ENCODE data around the gene ITPKC.

ITPKC gene

GRCh38 chr19:40695881-40696280 lies 21.0 kb upstream of the ITPKC start:
- H2AFZ ChIP-seq (ENCODE audit: low read depth, low read length) = no peak overlapping the region
- no peaks in the 10 kb centered on the region for H4K20me1 ChIP-seq (ENCODE audit: insufficient read depth, low read length)
- no peak for TF ChIP-seq CTCF (IDR thresholded peaks at IDR 0.05; ENCODE audit: borderline replicate concordance, extremely low read depth, low read length, poor library complexity, severe bottlenecking)
- H3K4me1 ChIP-seq (ENCODE audit: insufficient read depth, low read length) = peaks cover 6% of the 10 kb centered on the region
- no peaks in the 10 kb centered on the region for H3K79me2 ChIP-seq (ENCODE audit: insufficient read depth, low read length)
- no peak overlapping the region for H3K4me2 ChIP-seq (ENCODE audit: insufficient read depth, low read length)
- no peak overlapping the region for H3K9ac ChIP-seq (ENCODE audit: low read depth, low read length)
- H3K9me3 ChIP-seq (ENCODE audit: insufficient read depth, low read length, severe bottlenecking) = no peaks in the 10 kb centered on the region
- H3K27me3 ChIP-seq (ENCODE audit: insufficient read depth, low read length, poor library complexity) = no peaks in the 10 kb centered on the region
- no peak overlapping the region for H3K4me3 ChIP-seq (ENCODE audit: low read depth in 1 of 2, low read length in 2 of 2)
- no peak overlapping the region for H3K27ac ChIP-seq (ENCODE audit: low read length)
- no peak for DNase-seq
- no peak for ATAC-seq (ENCODE audit: insufficient read depth, low read depth)
- H3K36me3 ChIP-seq (ENCODE audit: insufficient read depth, low read length) = 0 out of 2 replicates have a peak, but pooled peaks cover 7% of the 10 kb centered on the region

DNA sequence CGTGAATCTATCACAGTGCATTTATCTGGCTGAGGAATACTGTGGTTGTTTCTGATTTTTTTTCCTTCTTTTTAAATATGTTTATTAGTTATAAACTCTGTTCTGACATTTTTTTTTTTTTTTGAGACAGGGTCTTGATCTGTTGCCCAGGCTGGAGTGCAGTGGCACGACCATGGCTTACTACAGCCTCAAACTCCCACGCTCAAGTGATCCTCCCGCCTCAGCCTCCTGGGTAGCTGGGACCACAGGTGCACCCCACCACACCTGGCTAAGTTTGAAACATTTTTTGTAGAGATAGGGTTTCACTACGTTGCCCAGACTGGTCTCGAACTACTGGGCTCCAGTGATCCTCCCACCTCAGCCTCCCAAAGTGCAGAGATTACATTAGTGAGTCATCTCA lies 19.9 kb upstream of the ITPKC start:
- Histone ChIP-seq H3K9me3 (ENCODE audit: insufficient read depth, low read length, severe bottlenecking) (no peaks in the 10 kb centered on the region), H3K27ac (ENCODE audit: low read length) (no peak overlapping the region), H3K4me1 (ENCODE audit: insufficient read depth, low read length) (no peaks in the 10 kb centered on the region), H2AFZ (ENCODE audit: low read depth, low read length) (no peak overlapping the region), H3K27me3 (ENCODE audit: insufficient read depth, low read length, poor library complexity) (no peaks in the 10 kb centered on the region), H3K36me3 (ENCODE audit: insufficient read depth, low read length) (peaks cover 14% of the 10 kb centered on the region; the same call in 1 of the 2 replicates), H4K20me1 (ENCODE audit: insufficient read depth, low read length) (no peaks in the 10 kb centered on the region), H3K4me3 (ENCODE audit: low read depth in 1 of 2, low read length in 2 of 2) (no peak overlapping the region), H3K4me2 (ENCODE audit: insufficient read depth, low read length) (no peak overlapping the region), H3K9ac (ENCODE audit: low read depth, low read length) (no peak overlapping the region), H3K79me2 (ENCODE audit: insufficient read depth, low read length) (no peaks in the 10 kb centered on the region)
- ATAC-seq (ENCODE audit: insufficient read depth, low read depth) (no peak), DNase-seq (no peak)
- TF ChIP-seq EZH2 (IDR thresholded peaks at IDR 0.05; ENCODE audit: borderline replicate concordance, low read depth, low read length, severe bottlenecking) = no peak
- no peak for TF ChIP-seq CTCF (IDR thresholded peaks at IDR 0.05; ENCODE audit: borderline replicate concordance, extremely low read depth, low read length, poor library complexity, severe bottlenecking)

DNA sequence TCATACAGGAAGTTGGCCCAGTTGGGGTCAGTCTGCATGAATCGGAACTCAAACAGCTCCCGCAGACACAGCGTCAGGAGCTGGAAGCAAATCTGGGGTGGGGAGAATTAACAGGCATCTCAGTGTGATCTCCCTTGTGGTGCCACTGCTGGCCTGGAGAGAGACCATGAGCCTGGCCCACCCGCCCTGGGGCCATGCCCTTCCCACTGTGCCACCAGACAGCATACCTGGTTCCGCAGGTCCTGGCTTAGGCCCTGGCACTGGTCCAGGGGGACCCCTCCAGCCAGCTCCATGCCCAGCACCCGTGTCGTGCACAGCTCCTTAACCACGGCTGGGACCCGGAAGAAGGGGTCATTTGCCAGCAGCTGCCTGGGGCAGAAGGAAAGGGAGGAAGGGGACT lies 16.8 kb upstream of the ITPKC start:
- Histone ChIP-seq H2AFZ (ENCODE audit: low read depth, low read length) (no peak overlapping the region), H3K4me1 (ENCODE audit: insufficient read depth, low read length) (no peaks in the 10 kb centered on the region), H3K79me2 (ENCODE audit: insufficient read depth, low read length) (no peaks in the 10 kb centered on the region), H3K4me2 (ENCODE audit: insufficient read depth, low read length) (no peak overlapping the region), H3K36me3 (ENCODE audit: insufficient read depth, low read length) (peaks cover 36% of the 10 kb centered on the region), H3K4me3 (ENCODE audit: low read depth in 1 of 2, low read length in 2 of 2) (no peak overlapping the region), H3K27ac (ENCODE audit: low read length) (no peak overlapping the region), H3K9me3 (ENCODE audit: insufficient read depth, low read length, severe bottlenecking) (no peaks in the 10 kb centered on the region), H3K9ac (ENCODE audit: low read depth, low read length) (no peak overlapping the region), H4K20me1 (ENCODE audit: insufficient read depth, low read length) (no peaks in the 10 kb centered on the region), H3K27me3 (ENCODE audit: insufficient read depth, low read length, poor library complexity) (no peaks in the 10 kb centered on the region)
- ATAC-seq (ENCODE audit: insufficient read depth, low read depth) (no peak), DNase-seq (no peak)
- no peak for TF ChIP-seq CTCF (IDR thresholded peaks at IDR 0.05; ENCODE audit: borderline replicate concordance, extremely low read depth, low read length, poor library complexity, severe bottlenecking)

DNA sequence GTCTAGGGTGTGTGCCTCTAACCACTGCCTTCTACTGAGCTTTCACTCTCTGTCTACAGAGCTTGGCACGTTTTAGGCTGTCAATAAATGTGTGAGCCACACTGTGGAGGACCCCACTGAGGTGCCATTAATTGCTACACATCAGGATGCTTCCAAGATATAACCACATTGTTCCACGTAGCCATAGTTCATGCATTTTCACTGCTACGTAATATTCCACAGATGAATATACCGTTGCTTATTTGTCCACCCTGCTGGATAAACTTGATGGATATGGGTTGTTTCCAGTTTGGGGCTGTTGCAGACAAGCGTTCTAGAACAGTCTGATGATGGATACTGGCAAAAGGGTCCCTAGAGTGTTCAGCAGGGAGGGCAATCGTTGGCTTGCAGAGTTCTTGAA lies 15.2 kb upstream of the ITPKC start:
- Histone ChIP-seq H3K9ac (ENCODE audit: low read depth, low read length) (no peak overlapping the region), H3K4me1 (ENCODE audit: insufficient read depth, low read length) (no peaks in the 10 kb centered on the region), H3K4me2 (ENCODE audit: insufficient read depth, low read length) (no peak overlapping the region), H3K27ac (ENCODE audit: low read length) (no peak overlapping the region), H3K79me2 (ENCODE audit: insufficient read depth, low read length) (no peaks in the 10 kb centered on the region), H3K9me3 (ENCODE audit: insufficient read depth, low read length, severe bottlenecking) (no peaks in the 10 kb centered on the region), H2AFZ (ENCODE audit: low read depth, low read length) (no peak overlapping the region), H3K36me3 (ENCODE audit: insufficient read depth, low read length) (peaks cover 35% of the 10 kb centered on the region), H4K20me1 (ENCODE audit: insufficient read depth, low read length) (no peaks in the 10 kb centered on the region), H3K27me3 (ENCODE audit: insufficient read depth, low read length, poor library complexity) (no peaks in the 10 kb centered on the region), H3K4me3 (ENCODE audit: low read depth in 1 of 2, low read length in 2 of 2) (no peak overlapping the region)
- ATAC-seq (ENCODE audit: insufficient read depth, low read depth) (no peak), DNase-seq (no peak)
- TF ChIP-seq CTCF (IDR thresholded peaks at IDR 0.05; ENCODE audit: borderline replicate concordance, extremely low read depth, low read length, poor library complexity, severe bottlenecking) (no peak), EZH2 (IDR thresholded peaks at IDR 0.05; ENCODE audit: borderline replicate concordance, low read depth, low read length, severe bottlenecking) (no peak)
